DND-41 (cell line): ENCODE data around the gene DNAH8.

ENCODE experiments used
- EZH2 ChIP-seq: IDR thresholded peaks from 3 replicates; pipeline ENCODE4 v1.6.1; 2012; ENCODE audit warnings: borderline replicate concordance, low read depth, mild to moderate bottlenecking, moderate library complexity, low read length, inconsistent platforms; ENCODE audit not compliant: severe bottlenecking
- TF ChIP-seq, protein P1 (sequence below): IDR thresholded peaks from 2 replicates; pipeline ENCODE4 v1.5.1; 2012; ENCODE audit warnings: borderline replicate concordance, low read length, moderate library complexity, mild to moderate bottlenecking; ENCODE audit not compliant: poor library complexity, severe bottlenecking; ENCODE audit errors: extremely low read depth

DNA sequence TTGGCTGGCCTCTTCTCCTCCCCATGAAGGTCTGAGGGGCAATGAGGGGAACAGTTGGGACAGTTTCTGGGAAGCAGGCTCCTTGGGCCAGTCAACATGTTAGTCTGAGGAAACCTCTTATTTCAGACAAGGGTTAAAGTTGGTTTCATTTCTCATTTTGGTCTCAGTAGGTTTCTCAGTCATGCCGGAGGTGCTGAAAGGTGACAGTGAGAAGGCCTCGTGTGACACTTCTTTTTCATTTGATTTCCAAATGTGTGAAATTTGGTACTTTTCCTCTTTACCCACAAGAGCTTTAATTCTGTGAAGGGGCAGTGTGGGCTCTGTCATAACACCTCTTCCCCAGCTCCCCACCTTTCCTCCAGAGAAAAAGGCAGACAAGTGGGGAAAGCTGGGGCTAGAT is 326.0 kb downstream of the DNAH8 start:
- TF ChIP-seq, protein P1, sequence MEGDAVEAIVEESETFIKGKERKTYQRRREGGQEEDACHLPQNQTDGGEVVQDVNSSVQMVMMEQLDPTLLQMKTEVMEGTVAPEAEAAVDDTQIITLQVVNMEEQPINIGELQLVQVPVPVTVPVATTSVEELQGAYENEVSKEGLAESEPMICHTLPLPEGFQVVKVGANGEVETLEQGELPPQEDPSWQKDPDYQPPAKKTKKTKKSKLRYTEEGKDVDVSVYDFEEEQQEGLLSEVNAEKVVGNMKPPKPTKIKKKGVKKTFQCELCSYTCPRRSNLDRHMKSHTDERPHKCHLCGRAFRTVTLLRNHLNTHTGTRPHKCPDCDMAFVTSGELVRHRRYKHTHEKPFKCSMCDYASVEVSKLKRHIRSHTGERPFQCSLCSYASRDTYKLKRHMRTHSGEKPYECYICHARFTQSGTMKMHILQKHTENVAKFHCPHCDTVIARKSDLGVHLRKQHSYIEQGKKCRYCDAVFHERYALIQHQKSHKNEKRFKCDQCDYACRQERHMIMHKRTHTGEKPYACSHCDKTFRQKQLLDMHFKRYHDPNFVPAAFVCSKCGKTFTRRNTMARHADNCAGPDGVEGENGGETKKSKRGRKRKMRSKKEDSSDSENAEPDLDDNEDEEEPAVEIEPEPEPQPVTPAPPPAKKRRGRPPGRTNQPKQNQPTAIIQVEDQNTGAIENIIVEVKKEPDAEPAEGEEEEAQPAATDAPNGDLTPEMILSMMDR, result no peak
- TF ChIP-seq EZH2, result no peak
